Epidermal melanocyte (primary cell): ENCODE measurements around the gene OLFML2B.
A peak's percentile ranks its signal among the peaks of the same experiment; 100 is the strongest.
"Not testable (repeated sequence)": the region's sequence is repeated elsewhere in the genome, so short reads cannot be mapped to it uniquely, and the experiment has no call there.

ENCODE experiments used
- DNase-seq: peaks from one replicate; pipeline ENCODE4 v3.0.0; 2011; ENCODE audit warnings: low spot score; ENCODE audit not compliant: insufficient read length

The OLFML2B gene

GRCh38 chr1:162023547-162024501 lies at the start of gene OLFML2B:
Gene OLFML2B (minus strand): TSS chr1:162023869. CDS start chr1:162023430, 439 bp downstream.
- peak; percentile 58 for DNase-seq

GRCh38 chr1:162072740-162073139 lies 49.1 kb upstream of the OLFML2B start:
- DNase-seq: no peak

GRCh38 chr1:162070825-162071224 lies 47.2 kb upstream of the OLFML2B start:
- no peak for DNase-seq

GRCh38 chr1:162070094-162070748 lies 46.6 kb upstream of the OLFML2B start:
- DNase-seq: no peak

GRCh38 chr1:162069334-162070093 lies 45.8 kb upstream of the OLFML2B start, which contains the start of gene NOS1AP:
Gene NOS1AP (plus strand): TSS chr1:162069691. CDS start chr1:162070178, 487 bp downstream.
- peak; percentile 32 for DNase-seq

GRCh38 chr1:162068301-162068700 lies 44.6 kb upstream of the OLFML2B start:
- no peak for DNase-seq

GRCh38 chr1:162067466-162067865 lies 43.8 kb upstream of the OLFML2B start:
- no peak for DNase-seq

- not testable (repeated sequence) for DNase-seq
Measured at GRCh38 chr1:162066836-162067235, 43.2 kb upstream of the OLFML2B start.

- DNase-seq: no peak
Measured at GRCh38 chr1:162065016-162065415, 41.3 kb upstream of the OLFML2B start.

GRCh38 chr1:162062542-162063015 lies 38.9 kb upstream of the OLFML2B start:
- no peak for DNase-seq

- DNase-seq: no peak
Measured at GRCh38 chr1:162060314-162060713, 36.6 kb upstream of the OLFML2B start.

- no peak for DNase-seq
Measured at GRCh38 chr1:162059721-162060120, 36.1 kb upstream of the OLFML2B start.

GRCh38 chr1:162056579-162056978 lies 32.9 kb upstream of the OLFML2B start:
- no peak for DNase-seq

- DNase-seq: no peak
Measured at GRCh38 chr1:162056043-162056442, 32.4 kb upstream of the OLFML2B start.

- DNase-seq: no peak
Measured at GRCh38 chr1:162055062-162055461, 31.4 kb upstream of the OLFML2B start.

GRCh38 chr1:162053949-162054348 lies 30.3 kb upstream of the OLFML2B start:
- not testable (repeated sequence) for DNase-seq

- DNase-seq: no peak
Measured at GRCh38 chr1:162046921-162047320, 23.3 kb upstream of the OLFML2B start.

GRCh38 chr1:162042361-162042760 lies 18.7 kb upstream of the OLFML2B start:
- DNase-seq: no peak

GRCh38 chr1:162040657-162041056 lies 17.0 kb upstream of the OLFML2B start:
- DNase-seq: no peak

GRCh38 chr1:162040001-162040400 lies 16.3 kb upstream of the OLFML2B start:
- DNase-seq: no peak

- DNase-seq: no peak
Measured at GRCh38 chr1:162038624-162039023, 15.0 kb upstream of the OLFML2B start.
